Endothelial cell (in vitro differentiated cells): ENCODE results near the gene ZFP42. TPM values are rescaled to one million over a fixed set of nuclear protein-coding genes. Genes with fewer than 3 reads are reported as not detected.

Source experiments
- DNase-seq: peaks from one replicate; pipeline ENCODE4 v3.0.0; 2021; ENCODE audit warnings: low spot score
- H3K27ac Mint-ChIP-seq: one replicate; pipeline ENCODE4 v1.8.0; 2021; ENCODE audit warnings: mixed read lengths, inconsistent platforms; ENCODE audit not compliant: unreplicated experiment
- H3K27me3 Mint-ChIP-seq: one replicate; pipeline ENCODE4 v1.8.0; 2021; ENCODE audit warnings: mild to moderate bottlenecking, moderate library complexity, mixed read lengths, inconsistent platforms; ENCODE audit not compliant: unreplicated experiment
- H3K36me3 Mint-ChIP-seq: one replicate; pipeline ENCODE4 v1.8.0; 2021; ENCODE audit warnings: mild to moderate bottlenecking, low read depth, mixed read lengths, inconsistent platforms; ENCODE audit not compliant: unreplicated experiment
- H3K4me1 Mint-ChIP-seq: one replicate; pipeline ENCODE4 v1.8.0; 2021; ENCODE audit warnings: mild to moderate bottlenecking, mixed read lengths, inconsistent platforms; ENCODE audit not compliant: unreplicated experiment
- H3K4me3 Mint-ChIP-seq: one replicate; pipeline ENCODE4 v1.8.0; 2021; ENCODE audit warnings: mild to moderate bottlenecking, mixed read lengths, inconsistent platforms; ENCODE audit not compliant: unreplicated experiment
- H3K9me3 Mint-ChIP-seq: one replicate; pipeline ENCODE4 v1.8.0; 2021; ENCODE audit warnings: mixed read lengths, inconsistent platforms; ENCODE audit not compliant: unreplicated experiment
- total RNA-seq: library from RNA; stranded (reverse); fragmentation: NEBNext Ultra II Directional; extraction: Animal tissue kit (Norgen Biotek cat#: 25700); gene quantifications from one replicate; pipeline ENCODE4 v1.2.1, GENCODE V29; 2021; ENCODE audit not compliant: unreplicated experiment
- TF ChIP-seq, protein P1 (sequence below): fragments of 200-600 bp; sonication (generic); IDR thresholded peaks from one replicate; pipeline ENCODE4 v1.5.0; 2021; ENCODE audit warnings: antibody characterized with exemption; ENCODE audit not compliant: unreplicated experiment

Gene ZFP42
- total RNA-seq, 1 donor from 2014 or later = 2.1 TPM

DNA sequence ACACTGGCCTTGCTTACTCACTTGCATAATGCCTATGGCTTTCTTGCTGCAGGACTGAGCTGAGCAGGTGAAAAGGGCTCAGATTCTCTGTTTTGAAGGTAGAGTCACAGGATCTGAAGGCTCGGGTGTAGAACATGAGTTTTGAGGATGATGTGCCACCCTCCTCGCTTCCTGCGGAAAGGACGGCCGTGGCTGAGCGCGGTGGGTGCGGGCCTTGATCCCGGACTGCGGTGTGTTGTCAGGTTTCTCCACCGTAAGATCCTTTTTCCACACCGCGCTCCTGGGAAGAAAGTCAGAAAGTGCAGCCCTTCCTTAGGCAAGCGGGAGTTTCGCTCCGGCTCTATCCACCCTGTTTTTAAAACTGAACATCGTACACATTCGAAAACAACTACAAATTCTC, 36.2 kb downstream of the ZFP42 start:
- Mint-ChIP-seq H3K27ac (no peak overlapping the region), H3K4me1 (peaks cover 10% of the 10 kb centered on the region), H3K4me3 (peak overlapping the region; percentile 77), H3K27me3 (peaks cover 6% of the 10 kb centered on the region), H3K9me3 (no peaks in the 10 kb centered on the region), H3K36me3 (peaks cover 3% of the 10 kb centered on the region)
- no peak for DNase-seq
- TF ChIP-seq, protein P1, sequence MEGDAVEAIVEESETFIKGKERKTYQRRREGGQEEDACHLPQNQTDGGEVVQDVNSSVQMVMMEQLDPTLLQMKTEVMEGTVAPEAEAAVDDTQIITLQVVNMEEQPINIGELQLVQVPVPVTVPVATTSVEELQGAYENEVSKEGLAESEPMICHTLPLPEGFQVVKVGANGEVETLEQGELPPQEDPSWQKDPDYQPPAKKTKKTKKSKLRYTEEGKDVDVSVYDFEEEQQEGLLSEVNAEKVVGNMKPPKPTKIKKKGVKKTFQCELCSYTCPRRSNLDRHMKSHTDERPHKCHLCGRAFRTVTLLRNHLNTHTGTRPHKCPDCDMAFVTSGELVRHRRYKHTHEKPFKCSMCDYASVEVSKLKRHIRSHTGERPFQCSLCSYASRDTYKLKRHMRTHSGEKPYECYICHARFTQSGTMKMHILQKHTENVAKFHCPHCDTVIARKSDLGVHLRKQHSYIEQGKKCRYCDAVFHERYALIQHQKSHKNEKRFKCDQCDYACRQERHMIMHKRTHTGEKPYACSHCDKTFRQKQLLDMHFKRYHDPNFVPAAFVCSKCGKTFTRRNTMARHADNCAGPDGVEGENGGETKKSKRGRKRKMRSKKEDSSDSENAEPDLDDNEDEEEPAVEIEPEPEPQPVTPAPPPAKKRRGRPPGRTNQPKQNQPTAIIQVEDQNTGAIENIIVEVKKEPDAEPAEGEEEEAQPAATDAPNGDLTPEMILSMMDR = no peak

DNA sequence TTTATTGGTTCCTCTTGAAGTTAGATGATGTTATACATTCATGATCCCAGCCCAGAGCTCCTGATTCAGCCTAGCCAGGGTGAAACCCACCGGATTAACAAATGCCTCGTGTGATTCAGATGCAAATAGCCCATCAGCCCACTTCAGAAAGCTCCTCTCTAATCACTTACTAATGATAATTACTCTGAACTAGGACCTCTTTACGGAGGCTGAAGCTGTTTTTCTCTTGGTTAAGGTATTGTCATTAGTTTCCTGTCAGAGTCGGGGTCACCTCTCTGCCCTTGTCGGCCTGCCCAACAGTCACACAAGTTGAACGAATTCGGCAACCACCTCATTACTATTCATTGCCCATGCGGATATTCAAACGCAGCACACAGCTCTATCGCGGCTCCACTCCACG, 36.6 kb downstream of the ZFP42 start:
- peaks cover 3% of the 10 kb centered on the region for H3K36me3 Mint-ChIP-seq
- no peaks in the 10 kb centered on the region for H3K9me3 Mint-ChIP-seq
- DNase-seq = no peak
- peaks cover 10% of the 10 kb centered on the region for H3K4me1 Mint-ChIP-seq
- H3K4me3 Mint-ChIP-seq = peak overlapping the region; percentile 77
- TF ChIP-seq, protein P1 = no peak
- H3K27me3 Mint-ChIP-seq = peaks cover 6% of the 10 kb centered on the region
- peak overlapping the region; percentile 36 for H3K27ac Mint-ChIP-seq

DNA sequence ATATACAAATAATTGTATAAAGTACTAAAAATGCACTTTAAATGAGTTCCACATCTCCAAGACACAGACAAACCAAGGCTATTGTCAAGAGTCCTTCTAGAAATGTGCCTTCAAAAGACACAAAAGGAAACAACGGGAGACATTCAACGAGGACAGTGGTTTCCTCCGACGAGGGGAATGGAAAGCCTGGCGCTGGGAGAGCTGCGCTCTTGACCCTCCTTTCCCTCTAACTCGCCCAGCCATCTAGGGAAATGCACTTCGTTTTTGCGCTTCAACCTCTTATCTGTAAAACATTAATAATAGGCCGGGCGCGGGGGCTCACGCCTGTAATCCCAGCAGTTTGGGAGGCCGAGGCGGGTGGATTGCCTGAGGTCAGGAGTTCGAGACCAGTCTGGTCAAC, 37.0 kb downstream of the ZFP42 start:
- peak overlapping the region; percentile 77 for H3K4me3 Mint-ChIP-seq
- no peaks in the 10 kb centered on the region for H3K9me3 Mint-ChIP-seq
- H3K36me3 Mint-ChIP-seq = peaks cover 3% of the 10 kb centered on the region
- TF ChIP-seq, protein P1 = no peak
- DNase-seq = no peak
- peaks cover 10% of the 10 kb centered on the region for H3K4me1 Mint-ChIP-seq
- peaks cover 6% of the 10 kb centered on the region for H3K27me3 Mint-ChIP-seq
- H3K27ac Mint-ChIP-seq = peak overlapping the region; percentile 36

DNA sequence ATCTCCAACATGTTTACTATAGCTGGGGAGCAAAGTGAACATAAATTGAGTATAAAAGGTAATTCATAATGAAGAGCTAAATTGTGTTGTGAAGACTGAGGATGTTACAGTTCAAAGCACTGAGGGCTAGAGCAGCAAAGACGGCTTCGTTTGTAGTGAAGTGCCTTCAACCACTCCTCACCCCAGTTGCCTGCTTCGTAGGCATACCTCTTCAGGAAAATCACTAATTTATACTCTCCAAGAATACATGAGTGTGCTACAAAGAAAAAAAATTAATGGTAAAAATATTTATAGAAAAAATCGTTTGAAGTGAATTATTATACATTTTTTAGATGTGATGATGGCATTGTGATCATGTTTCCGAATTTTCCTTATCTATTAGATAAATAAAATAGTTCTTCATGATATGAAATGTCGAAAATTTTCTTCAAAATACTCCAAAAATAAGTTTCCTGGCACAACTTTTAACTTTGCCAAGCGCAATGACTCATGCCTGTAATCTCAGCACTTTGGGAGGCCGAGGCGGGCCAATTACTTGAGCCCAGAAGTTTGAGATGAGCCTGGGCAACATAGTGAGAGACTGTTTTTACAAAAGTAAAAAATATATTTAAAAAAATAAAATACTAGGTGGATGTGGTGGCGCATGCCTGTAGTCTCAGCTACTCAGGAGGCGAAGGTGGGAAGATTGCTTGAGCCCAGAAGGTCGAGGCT, 41.6 kb downstream of the ZFP42 start:
- no peaks in the 10 kb centered on the region for H3K9me3 Mint-ChIP-seq
- TF ChIP-seq, protein P1 = no peak
- no peaks in the 10 kb centered on the region for H3K36me3 Mint-ChIP-seq
- H3K27ac Mint-ChIP-seq = no peak overlapping the region
- no peak for DNase-seq
- H3K27me3 Mint-ChIP-seq = peaks cover 5% of the 10 kb centered on the region
- peaks cover 3% of the 10 kb centered on the region for H3K4me1 Mint-ChIP-seq
- no peak overlapping the region for H3K4me3 Mint-ChIP-seq

DNA sequence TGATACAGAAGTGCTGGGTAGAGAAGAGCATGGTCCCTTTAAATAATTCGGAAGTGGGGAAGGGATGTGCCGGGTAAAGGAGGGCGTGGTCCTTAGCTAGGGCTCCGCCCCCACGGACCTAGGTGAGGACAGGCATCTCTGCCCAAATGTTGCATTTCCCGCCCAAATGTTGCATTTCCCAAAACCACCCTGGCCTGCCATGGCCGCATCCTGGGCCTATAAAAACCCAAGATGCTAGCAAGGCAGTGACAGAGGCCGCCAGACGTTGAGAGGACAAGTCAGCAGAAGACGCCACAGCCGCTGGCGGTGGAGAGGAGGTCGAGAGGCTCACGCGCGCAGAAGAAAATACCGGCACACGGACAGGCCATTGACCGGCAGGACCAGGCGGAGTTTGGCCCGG, 46.1 kb downstream of the ZFP42 start:
- Mint-ChIP-seq H3K27ac (no peak overlapping the region), H3K4me3 (no peak overlapping the region), H3K27me3 (no peaks in the 10 kb centered on the region), H3K4me1 (no peaks in the 10 kb centered on the region), H3K9me3 (no peaks in the 10 kb centered on the region), H3K36me3 (no peaks in the 10 kb centered on the region)
- TF ChIP-seq, protein P1 = no peak
- DNase-seq = no peak
